NOMO-1 (cell line): ENCODE measurements around the gene CRHR1.
A peak's percentile ranks its signal among the peaks of the same experiment; 100 is the strongest.

Experiments used
- DNase-seq, 2 experiments: peaks; one replicate each; lab custom pipeline; 2025; ENCODE audit not compliant: unreplicated experiment in 2 of 2; lab: John Stamatoyannopoulos, UW

The CRHR1 gene

DNA sequence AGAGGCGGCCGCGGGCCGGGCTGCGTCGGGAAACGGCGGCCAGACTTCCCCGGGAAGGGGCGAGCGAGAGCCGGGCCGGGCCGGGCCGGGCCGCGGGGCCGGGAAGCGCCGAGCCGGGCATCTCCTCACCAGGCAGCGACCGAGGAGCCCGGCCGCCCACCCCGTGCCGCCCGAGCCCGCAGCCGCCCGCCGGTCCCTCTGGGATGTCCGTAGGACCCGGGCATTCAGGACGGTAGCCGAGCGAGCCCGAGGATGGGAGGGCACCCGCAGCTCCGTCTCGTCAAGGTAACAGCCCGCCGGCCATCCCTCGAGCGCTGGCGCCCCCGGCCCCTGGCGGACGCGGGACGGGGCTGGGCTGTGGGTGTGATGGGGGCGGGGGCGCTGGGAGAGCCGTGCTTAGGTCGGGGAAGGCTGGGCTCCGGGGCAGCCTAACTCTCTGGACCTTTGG is at the start of gene CRHR1:
TSS of gene CRHR1 (plus strand) at position 28 of the 448 bp plus-strand sequence. CDS start at position 253, 225 bp downstream.
- no peak for DNase-seq

DNA sequence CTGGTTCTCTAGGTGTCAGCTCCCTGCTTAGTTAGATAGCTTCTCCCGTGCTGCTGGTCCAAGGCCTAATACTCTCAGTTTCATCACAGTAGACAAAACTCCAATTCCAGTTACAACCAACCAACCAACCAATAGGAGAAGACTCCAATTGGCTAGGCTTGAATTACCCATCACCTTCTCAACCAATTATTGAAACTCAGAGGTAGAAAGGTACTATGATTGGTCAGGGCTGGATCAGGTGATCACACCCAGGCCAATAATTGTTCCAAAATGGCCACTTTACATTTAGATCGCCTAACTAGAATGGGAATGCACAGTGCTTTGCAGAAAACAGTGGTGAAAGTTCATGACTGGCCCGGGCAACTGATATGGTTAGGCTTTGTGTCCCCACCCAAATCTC is 49.5 kb upstream of the CRHR1 start:
- DNase-seq: no peak

DNA sequence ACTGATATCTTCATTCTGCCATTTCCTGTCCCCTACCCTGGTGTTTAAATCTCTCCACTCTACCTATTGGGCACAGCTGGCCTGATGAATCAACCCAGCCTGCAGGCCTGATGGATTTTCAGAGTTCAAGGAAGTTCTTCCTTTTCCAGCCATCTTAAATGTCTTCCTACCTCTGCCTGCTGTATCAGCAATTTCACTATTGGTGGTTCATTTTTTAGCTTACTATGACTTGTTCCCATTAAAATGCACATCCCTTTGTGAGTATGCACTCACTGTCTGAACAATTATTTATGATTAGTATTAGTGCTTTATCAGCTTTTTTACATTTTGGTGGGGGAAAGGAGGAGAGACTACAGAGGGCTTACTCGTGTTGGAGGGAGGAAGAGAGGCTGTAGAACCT is 48.6 kb upstream of the CRHR1 start:
- no peak for DNase-seq

DNA sequence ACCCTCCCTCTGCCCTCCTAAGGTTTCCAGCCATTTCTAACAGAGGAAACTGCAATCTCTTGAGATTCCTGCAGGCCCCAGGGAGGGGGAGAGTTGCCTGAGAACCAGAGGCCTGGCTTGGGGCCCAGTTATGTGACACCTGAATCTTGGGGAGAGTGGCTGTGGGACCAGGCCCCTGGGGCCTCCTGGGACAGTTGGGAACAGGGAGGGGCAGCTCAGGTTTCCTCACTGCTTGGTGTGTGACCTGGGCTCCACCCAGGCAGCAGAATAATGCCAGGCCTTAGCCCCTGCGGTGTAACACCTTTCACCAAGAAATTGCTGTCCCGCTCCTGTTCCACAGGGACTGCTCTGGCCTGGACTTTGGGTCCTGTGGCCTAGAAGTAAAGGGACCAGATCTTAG is 44.3 kb upstream of the CRHR1 start:
- no peak for DNase-seq

DNA sequence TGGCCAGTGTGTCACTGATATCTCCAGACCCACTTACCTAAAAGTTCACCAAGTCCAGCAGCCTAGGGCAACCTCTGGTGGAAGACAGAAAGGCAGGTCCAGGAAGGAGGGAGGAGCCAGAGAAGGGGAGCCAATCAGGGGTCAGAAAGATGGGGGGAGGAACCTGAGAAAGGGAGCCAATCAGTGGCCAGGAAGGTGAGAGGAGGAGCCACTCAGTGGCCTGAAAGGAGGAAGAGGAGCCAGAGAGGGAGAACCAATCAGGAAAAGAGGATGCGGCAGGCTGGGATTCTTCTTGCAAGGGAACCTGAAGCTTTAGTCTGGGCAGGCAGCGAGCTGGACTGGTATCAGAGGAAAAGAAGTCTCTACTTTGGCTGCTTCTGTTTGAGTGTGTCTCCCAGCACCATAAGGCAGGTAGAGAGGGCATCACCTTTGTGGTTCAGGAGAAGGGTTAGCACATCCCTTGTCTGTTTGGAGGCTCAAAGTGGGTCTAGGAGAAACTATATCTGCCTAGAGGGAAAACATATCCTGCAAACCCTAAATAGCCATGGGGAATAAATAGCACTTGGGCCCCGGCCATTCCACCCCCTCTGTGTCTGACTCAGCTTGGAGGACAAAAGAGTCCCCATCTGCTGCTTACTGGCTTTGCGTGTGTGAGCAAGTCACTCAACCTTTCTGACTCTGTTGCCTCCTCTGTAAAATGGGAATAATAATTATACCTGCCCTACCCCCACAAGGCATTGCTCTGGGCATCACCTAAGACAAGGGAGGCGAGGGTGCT is 43.4 kb upstream of the CRHR1 start:
- no peak for DNase-seq

DNA sequence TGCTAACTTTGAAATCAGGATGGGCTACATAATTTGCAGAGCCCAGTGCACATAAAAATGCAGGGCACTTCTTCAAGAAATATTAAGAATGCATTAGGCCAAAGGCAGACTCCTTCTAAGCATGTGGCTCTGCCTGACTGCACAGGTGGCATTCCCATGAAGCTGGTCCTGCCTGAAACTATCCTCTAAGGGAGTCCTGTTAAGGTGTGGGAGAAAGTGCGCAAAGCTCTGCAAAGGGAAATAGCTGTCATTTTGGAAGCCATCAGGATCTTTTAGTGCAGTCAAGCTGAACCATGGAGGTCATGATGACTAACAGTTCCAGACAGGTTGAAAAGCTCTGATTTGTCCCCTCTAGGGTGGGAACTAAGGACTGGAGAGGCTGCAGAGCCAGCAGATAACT is 41.9 kb upstream of the CRHR1 start:
- DNase-seq: no peak

DNA sequence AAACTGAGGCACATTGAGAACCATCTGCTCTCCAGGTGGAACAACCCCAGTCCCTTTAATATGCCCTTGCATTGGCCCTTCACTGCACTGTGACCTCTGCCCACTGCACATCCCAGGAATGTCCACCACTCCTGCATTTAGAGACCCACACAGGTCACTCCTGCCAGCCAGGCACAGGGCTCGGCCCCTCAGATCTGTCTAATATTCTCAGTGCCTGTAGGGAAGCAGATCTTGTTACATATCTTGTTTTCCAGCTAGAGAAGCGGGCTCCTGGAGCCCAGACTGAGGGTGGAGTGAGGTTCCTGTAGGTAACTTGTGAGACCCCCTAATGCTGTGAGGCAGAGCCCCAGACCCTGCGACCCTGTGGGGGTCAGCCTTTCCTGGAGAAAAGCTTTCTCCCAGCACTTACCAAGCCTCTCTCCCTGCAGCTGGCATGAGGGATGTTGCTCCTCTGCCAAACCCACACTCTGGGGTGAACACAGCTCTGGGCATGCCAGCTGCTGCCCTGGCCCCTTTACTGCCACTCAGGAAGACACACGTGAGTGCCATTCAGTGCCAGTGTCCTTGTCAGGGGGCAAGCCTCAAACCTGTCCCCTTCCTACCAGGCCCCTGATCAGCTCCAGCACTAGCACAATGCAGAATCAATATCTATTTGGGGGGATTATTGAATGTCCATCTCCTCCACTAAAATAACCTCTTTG is 40.3 kb upstream of the CRHR1 start:
- DNase-seq: no peak

DNA sequence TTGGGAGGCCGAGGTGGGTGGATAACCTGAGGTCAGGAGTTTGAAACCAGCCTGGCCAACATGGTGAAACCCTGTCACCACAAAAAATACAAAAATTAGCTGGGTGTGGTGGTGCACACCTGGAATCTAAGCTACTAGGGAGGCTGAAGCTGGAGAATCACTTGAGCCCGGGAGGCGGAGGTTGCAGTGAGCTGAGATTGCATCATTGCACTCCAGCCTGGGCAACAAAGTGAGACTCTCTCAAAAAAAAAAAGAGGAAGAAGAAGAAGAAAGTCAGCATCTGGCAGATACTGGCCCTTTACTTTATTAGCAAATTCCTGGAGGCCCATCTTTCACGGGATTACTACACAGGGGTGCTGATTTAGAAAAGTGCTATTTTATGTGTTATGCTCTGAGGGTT is 39.3 kb upstream of the CRHR1 start:
- DNase-seq: peak in 1 of 2 experiments; percentile 2

DNA sequence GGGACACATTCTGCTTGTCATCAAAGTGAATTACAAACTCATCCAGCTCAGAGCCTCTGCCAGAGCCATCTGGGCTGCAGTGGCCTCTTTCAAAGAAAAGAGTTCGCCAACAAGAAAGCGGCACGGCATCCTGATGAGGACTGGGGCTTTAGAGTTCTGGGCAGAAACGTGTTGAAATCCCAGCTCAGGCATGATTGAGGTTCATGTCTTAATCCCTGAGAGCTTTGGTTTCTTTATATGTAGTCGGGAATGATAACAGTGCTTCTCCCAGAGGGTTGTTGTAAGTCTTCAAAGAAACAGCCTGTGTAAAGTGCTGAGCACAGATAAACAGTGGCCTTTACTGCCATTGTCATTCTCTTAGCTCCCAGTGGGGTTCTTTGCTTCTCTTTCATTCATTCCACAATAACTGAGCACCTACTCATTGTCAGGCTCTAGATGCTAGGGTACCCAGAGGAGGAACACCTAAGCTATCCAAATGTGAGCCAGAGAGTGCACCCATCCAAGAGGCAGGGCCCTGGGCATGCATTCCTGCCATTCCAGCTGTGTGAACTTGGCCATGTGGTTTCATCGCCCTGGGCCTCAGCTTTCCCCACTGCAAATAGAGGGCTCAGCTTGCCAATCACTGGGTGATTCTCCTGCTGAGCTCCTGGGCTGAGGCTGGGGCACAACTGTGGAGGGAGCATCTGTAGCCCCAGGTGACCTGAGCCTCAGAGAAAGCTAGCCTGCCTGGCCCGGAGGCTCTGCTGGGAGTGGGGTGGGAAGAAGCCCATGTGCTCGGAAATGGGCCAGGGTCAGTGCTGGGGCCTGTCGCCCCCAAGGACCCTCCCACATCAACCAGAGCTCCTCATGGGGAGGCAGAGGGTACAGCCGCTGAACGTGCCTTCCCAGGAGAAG is 38.3 kb upstream of the CRHR1 start:
- no peak for DNase-seq

DNA sequence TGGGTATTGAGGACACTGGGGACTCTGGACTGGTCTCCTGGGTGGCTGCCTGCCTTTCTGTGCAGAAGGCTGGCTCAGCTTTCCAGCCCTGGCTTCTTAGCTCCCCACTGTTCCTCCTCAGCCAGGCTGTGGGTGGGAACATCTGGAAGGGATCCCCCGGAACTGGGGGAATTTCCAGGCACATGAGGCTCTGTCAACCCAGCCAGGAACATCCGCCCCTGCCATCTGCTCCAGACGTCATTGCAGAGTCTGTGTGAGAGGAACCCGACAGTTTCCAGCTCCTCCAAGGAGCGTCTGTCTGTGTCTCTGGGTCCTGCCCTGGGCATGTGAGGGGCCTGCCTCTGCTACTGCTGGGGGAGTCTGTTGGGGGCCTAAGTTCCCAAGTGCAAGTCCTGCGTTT is 36.2 kb upstream of the CRHR1 start:
- no peak for DNase-seq

DNA sequence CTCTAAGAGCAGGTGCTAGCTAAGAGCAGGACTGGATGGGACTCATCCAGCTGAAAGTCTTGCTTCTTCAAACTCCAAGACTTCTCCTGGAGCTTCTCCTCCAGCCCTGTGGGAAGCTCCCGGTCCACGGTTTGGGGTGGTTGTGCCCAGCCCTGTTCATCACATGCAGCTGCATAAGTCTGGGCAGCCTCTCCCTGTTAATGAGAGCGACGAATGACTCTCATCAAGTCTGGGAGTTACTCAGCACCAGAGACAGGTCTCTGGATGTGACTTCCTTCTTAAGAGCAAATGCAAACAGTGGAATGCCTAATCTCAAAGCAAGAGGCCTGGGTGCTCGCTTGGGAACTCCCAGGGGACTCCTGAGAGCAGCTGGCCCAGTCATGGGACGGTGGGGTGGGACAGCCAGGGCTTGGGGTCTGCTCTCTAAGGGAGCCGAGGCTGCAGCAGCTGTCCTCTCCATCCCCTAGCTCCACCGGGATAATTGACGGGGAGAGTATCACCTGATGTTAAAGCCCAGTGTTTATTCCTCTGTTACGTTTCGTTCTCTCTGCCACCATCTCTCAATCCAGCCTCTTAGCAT is 35.3 kb upstream of the CRHR1 start:
- no peak for DNase-seq

DNA sequence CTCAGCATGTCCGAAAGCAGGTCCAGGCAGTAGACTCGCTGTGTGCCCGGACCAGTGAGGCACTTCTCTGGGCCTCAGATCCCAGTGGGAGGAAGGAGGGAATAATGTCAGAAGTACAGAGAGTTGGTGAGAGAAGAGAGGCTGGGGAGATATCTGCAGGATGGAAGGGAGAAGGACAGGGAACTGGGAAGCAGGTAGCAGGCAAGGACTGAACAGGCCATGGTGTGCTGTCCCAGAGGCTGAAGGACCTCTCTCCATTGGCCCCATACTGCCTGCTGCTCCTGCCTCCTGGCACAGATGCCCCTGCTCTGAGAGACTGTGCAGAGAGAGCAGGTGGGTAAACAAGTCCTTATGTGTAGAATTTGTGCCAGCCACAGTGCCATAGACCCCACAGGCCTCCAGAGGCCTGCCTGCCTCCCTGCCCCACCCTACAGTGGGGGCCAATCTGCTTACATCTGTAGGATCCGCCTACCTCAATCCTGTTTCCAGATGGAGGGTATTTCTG is 34.2 kb upstream of the CRHR1 start:
- no peak for DNase-seq

DNA sequence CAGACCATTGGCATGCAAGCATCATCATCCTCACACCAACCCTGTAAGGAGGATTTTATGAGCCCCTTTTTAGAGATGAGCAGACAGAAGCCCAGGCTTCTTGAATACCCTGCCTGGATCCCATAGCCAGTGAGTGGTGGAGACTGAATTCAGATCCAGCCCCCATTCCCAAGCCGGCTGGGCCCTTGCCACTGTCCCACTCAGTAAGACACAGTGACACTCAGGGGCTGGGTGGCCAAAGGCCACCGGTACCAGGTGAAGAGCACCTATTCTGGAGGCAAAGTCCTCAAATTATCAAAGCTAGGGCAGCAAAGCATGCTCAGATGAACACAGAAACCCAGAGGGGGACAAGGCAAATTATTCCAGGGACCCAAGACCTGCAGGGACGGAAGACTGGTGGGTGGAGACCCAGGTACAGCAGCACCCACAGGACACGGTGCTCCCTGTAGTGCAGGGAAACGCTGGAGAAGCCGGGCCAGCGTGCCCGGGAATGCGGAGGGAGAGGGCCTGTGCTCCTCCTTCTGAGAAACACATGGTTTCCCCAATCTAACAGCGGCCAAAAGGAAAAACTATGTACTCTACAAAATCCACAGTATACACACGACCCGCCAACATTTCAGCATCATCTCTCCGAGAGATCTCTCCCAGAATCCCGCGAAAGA is 33.2 kb upstream of the CRHR1 start:
- DNase-seq: no peak

DNA sequence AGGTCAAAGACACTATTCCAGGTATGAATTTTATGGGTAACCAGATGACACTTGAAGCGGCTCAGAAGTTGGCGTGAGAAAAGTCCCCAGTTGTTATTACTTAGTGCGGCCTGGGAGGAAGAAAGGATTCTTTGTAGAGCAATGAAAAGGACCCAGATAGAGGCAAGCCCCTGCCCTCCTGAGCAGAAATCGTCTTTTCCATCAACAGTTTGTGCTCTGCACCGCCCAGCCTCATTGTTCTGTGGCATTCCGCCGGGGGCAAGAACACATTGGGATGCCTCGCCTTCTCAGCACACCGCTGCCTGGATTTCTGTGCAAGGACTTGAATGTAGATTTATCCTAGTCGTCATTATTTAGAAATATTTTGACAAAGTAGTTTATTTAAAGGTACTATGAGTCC is 32.7 kb upstream of the CRHR1 start:
- no peak for DNase-seq

DNA sequence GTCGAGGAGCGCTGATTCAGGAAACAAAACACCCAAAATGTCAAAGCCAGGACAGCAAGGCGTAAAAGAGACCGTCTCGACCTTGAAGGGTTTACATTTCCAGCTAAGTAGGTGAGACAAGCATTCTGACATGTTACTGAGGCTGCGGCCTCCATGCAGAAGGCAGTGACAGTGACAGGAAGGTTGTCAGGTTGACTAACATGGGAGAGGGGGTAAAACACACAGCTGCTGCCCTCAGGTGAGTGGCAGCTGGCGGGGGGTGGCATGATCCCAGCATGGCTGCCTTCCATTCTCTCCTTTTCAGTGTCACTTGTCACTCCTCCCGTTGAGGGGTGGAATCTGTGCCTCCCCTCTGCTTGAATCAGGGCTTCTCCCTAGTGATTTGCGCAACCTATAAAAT is 31.9 kb upstream of the CRHR1 start:
- no peak for DNase-seq

DNA sequence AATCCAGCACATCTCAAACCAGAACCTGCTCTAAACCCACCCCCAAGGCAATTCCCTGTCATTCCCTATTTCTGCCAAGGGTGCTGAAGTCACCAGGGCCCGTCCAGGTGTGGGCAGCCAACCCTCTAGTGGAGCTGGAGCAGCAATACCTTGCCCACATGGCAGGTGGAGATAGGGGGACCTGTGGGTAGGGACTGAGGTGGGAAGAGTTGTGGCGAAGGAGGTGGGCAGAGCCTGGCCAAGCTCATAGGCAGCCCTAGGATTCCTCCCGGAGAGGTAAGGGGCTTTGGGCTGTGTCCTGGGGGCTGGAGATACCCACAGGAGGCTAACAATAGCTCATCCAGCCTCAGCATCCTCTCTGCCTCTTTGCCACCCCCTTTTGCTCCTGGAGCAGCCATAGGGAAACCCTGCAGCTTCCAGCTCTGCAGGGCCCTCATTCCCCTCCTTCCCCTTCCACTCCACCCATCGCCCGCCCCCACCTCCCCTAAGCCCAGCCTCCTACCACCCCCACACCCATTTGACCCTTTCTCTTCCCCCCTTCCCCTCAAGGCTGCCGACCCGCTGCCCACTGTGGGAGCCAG is 30.4 kb upstream of the CRHR1 start:
- DNase-seq: no peak

DNA sequence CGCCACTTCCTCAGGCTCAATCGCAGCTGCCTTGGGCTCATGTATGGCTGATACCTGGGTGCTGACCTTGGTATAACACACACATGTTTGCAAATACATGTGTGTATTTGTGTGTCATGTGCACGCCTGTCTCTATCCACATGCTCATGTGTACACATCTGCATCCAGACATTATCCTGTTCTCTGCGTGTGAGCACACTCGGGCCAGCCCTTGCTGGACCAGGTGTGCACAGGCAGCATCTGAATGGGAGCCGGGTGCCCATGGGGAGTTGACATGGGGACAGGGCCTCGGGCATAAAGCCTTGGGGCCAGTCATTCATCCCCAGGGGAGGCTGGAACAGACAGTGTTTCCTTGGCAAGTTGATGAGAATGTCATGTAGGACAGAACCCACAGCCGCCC is 29.1 kb upstream of the CRHR1 start:
- no peak for DNase-seq

DNA sequence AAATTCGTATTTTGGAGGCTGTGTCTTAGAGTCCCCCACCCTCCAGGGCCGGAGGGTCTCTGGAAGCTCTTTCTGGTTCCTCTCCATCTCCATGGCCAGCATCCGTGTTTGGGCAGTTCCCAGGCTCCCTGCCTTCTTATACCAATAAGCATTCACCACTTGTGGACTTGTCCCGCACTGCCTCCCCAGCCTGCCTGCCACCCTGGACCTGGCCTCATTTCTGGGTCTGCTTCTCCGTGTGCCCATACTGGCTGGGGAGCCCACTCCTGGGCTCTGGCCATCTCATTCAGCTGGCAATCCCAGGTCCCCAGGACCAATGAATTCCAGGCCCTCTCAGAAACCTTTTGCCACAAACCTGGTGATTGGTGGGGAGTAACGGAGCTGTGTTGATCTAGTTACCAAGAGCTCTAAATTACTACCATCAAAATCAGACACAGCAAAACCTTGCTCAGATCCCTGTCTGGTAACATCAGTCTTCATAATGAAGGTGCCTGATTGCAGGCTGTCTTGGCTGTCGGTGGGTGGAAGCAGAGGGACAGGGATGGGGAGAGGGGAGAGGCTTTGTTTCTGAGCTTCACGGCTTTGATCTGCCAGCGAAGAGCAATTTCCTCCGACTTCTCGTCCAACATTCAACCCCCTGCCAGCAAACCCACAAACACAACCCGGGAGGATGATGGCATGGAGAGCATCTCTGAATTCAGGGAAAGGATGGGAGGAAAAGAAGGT is 27.7 kb upstream of the CRHR1 start:
- DNase-seq: no peak
